K562 (cell line): ENCODE data around the gene TRIM45. TPM values are rescaled to one million over a fixed set of nuclear protein-coding genes. Genes with fewer than 3 reads are reported as not detected.
A peak's percentile ranks its signal among the peaks of the same experiment; 100 is the strongest.

Source experiments
- BDP1 ChIP-seq: IDR thresholded peaks from 3 replicates; pipeline ENCODE4 v1.6.1; 2011; ENCODE audit not compliant: insufficient read length, insufficient read depth
- GABPA ChIP-seq: fragments of 200-800 bp; sonication (Bioruptor generic); conservative IDR thresholded peaks from 2 replicates; pipeline ENCODE4 v1.6.1; 2016; ENCODE audit warnings: low read depth, missing genetic modification characterization, missing compliant biosample characterization
- GABPB2 ChIP-seq: fragments of 250-450 bp; sonication (Bioruptor Pico); conservative IDR thresholded peaks from 2 replicates; pipeline ENCODE4 v1.5.1; 2021; ENCODE audit warnings: mild to moderate bottlenecking
- HNRNPH1 ChIP-seq: fragments of 200-400 bp; formaldehyde crosslinking; optimal IDR thresholded peaks from 2 replicates; pipeline ENCODE3; 2017; ENCODE audit warnings: low read depth, mild to moderate bottlenecking, low read length, moderate library complexity
- MYBL2 ChIP-seq, 2 experiments: fragments of 450-650 bp in 1 of 2; sonication (generic) in 1 of 2; formaldehyde crosslinking in 1 of 2; IDR thresholded peaks; 2 replicates each; pipeline versions ENCODE4 v1.6.1 to v1.8.1; 2017 to 2022; ENCODE audit warnings: borderline replicate concordance in 1 of 2, inconsistent platforms in 1 of 2, low read depth in 1 of 2, mild to moderate bottlenecking in 1 of 2, missing genetic modification reagents in 1 of 2, moderate library complexity in 1 of 2
- NR2F6 ChIP-seq: fragments of 450-650 bp; formaldehyde crosslinking; IDR thresholded peaks from 2 replicates; pipeline ENCODE4 v1.4.0; 2020; ENCODE audit warnings: mild to moderate bottlenecking
- PCBP2 ChIP-seq: fragments of 200-400 bp; formaldehyde crosslinking; IDR thresholded peaks from 2 replicates; pipeline ENCODE4 v1.6.1; 2018; ENCODE audit warnings: low read length, low read depth, mild to moderate bottlenecking, moderate library complexity; ENCODE audit not compliant: poor library complexity, severe bottlenecking
- RBM34 ChIP-seq: fragments of 200-400 bp; formaldehyde crosslinking; IDR thresholded peaks from 2 replicates; pipeline ENCODE4 v1.6.1; 2018; ENCODE audit warnings: low read length, borderline replicate concordance; ENCODE audit not compliant: insufficient read depth
- RNF2 ChIP-seq: sonication (generic); IDR thresholded peaks from 2 replicates; pipeline ENCODE4 v1.6.1; 2016
- SAFB2 ChIP-seq: fragments of 200-400 bp; formaldehyde crosslinking; IDR thresholded peaks from 2 replicates; pipeline ENCODE4 v1.6.1; 2018; ENCODE audit warnings: borderline replicate concordance, low read length, low read depth, moderate library complexity; ENCODE audit not compliant: severe bottlenecking
- SAP30 ChIP-seq: fragments of 200-600 bp; sonication (generic); IDR thresholded peaks from 2 replicates; pipeline ENCODE4 v1.6.1; 2012; ENCODE audit warnings: borderline replicate concordance, low read depth, mild to moderate bottlenecking, moderate library complexity, low read length, control low read depth, inconsistent platforms; ENCODE audit not compliant: insufficient read depth, poor library complexity, severe bottlenecking
- SMARCA5 ChIP-seq: fragments of 450-650 bp; IDR thresholded peaks from 2 replicates; pipeline ENCODE4 v1.6.1; 2016
- SP2 ChIP-seq: IDR thresholded peaks from 2 replicates; pipeline ENCODE4 v1.6.1; 2011; ENCODE audit warnings: mild to moderate bottlenecking, low read depth, low read length, moderate library complexity; ENCODE audit not compliant: poor library complexity, severe bottlenecking; ENCODE audit errors: extremely low read depth
- ZBTB12 ChIP-seq: fragments of 250-450 bp; sonication (Bioruptor Pico); IDR thresholded peaks from 2 replicates; pipeline ENCODE4 v1.4.0; 2020
- ZC3H8 ChIP-seq: fragments of 450-650 bp; IDR thresholded peaks from 2 replicates; pipeline ENCODE4 v1.6.1; 2017
- polyA plus RNA-seq, 8 experiments: library from polyadenylated mRNA; depleted of rRNA in 4 of 8; stranded (reverse) in 5 of 8; unstranded in 3 of 8; fragments of >200 nt; fragmentation: Nextera tagmentation in 2 of 8; fragmentation: Illumina TruSeq in 1 of 8; extraction: Ambion mirVana in 2 of 8; extraction: Trizol in 1 of 8; gene quantifications; 2 replicates each; pipeline versions ENCODE4 v1.2.1 to v1.2.3, GENCODE V29; 2011 to 2014; ENCODE audit warnings: inconsistent platforms in 1 of 8, missing spikeins in 1 of 8
- total RNA-seq, 7 experiments: library from RNA; depleted of rRNA in 6 of 7; stranded (reverse); fragments of >200 nt in 6 of 7; fragmentation: Illumina TruSeq in 2 of 7; extraction: Trizol in 2 of 7; gene quantifications; 2 replicates each; pipeline versions ENCODE4 v1.2.1 to v1.2.3, GENCODE V29; 2011 to 2021; ENCODE audit warnings: low replicate concordance in 1 of 7

TRIM45 gene
- total and polyA plus RNA-seq, 9 of the 15 experiments (the other 6 are each of a cell fraction or from before 2014, with no cell fraction given), result 1.9 to 6.2 (median 3.6) TPM

- TF ChIP-seq MYBL2 (IDR thresholded peaks at IDR 0.05; ENCODE audit: low read depth) (no peak), MYBL2 (CRISPR knock-in tag; IDR thresholded peaks at IDR 0.05; ENCODE audit: borderline replicate concordance) (no peak), BDP1 (no peak), NR2F6 (CRISPR knock-in tag) (no peak), RNF2 (no peak), SP2 (no peak), HNRNPH1 (no peak), GABPA (tag) (0 out of 2 replicates have a peak, but pooled peaks have one; percentile 43), SMARCA5 (no peak), RBM34 (no peak), GABPB2 (CRISPR knock-in tag) (no peak), PCBP2 (no peak), ZC3H8 (no peak), SAP30 (no peak), SAFB2 (no peak), ZBTB12 (no peak)
- TF ChIP-seq, all 486 proteins: peak for 30
Measured at GRCh38 chr1:117093870-117094621, 27.5 kb downstream of the TRIM45 start (continued).
